Measurements from ENCODE around the gene IL21R.

The IL21R gene

DNA sequence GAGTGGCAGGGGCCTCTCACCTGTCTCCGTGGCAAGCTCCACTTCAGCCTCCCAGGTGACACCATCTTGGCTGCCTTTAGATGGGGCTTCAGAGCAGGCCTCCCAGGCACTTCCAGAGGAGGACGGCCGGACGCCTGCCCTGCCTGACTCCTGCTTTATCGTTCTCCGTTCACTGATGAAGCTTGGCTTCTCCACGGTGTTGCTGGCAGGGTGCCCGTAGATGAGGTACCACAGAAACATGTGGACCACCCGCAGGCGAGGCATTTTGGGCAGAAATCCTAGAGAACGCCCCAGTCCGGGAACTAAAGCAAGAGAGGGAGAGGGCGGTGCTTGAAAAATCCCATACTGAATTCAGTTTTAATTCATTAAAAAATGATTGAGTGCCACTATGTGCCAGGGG, 93.2 kb downstream of the IL21R start:
- no peaks in the 10 kb centered on the region for H3K9me3 ChIP-seq (replicated peaks; ENCODE audit: insufficient read depth, low read length)
- H3K27me3 ChIP-seq (replicated peaks; ENCODE audit: insufficient read depth, low read length), result no peaks in the 10 kb centered on the region
- H3K9me2 ChIP-seq (replicated peaks; ENCODE audit: insufficient read depth, low read length), result no peaks in the 10 kb centered on the region
- H3K27ac ChIP-seq (ENCODE audit: low read length), result no peak overlapping the region
- H3K79me2 ChIP-seq (ENCODE audit: low read length), result no peaks in the 10 kb centered on the region
- H3K9ac ChIP-seq (ENCODE audit: low read length), result no peak overlapping the region
- no peaks in the 10 kb centered on the region for H3K4me1 ChIP-seq (ENCODE audit: low read length)
- H3K4me3 ChIP-seq (ENCODE audit: low read length), result no peak overlapping the region
- no peak overlapping the region for H3K4me2 ChIP-seq (ENCODE audit: low read depth, low read length)
- H2AFZ ChIP-seq (ENCODE audit: low read length), result no peak overlapping the region
- no peak for DNase-seq
- TF ChIP-seq EZH2phosphoT487 (IDR thresholded peaks at IDR 0.05; ENCODE audit: low read length) (no peak), EZH2 (optimal IDR thresholded peaks at IDR 0.05; ENCODE audit: low read depth, low read length) (no peak)
- TF ChIP-seq, protein P1, sequence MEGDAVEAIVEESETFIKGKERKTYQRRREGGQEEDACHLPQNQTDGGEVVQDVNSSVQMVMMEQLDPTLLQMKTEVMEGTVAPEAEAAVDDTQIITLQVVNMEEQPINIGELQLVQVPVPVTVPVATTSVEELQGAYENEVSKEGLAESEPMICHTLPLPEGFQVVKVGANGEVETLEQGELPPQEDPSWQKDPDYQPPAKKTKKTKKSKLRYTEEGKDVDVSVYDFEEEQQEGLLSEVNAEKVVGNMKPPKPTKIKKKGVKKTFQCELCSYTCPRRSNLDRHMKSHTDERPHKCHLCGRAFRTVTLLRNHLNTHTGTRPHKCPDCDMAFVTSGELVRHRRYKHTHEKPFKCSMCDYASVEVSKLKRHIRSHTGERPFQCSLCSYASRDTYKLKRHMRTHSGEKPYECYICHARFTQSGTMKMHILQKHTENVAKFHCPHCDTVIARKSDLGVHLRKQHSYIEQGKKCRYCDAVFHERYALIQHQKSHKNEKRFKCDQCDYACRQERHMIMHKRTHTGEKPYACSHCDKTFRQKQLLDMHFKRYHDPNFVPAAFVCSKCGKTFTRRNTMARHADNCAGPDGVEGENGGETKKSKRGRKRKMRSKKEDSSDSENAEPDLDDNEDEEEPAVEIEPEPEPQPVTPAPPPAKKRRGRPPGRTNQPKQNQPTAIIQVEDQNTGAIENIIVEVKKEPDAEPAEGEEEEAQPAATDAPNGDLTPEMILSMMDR (IDR thresholded peaks at IDR 0.05; ENCODE audit: low read length), result no peak
- H3F3A ChIP-seq (ENCODE audit: insufficient read depth, low read length), result no peaks in the 10 kb centered on the region
- no peaks in the 10 kb centered on the region for H4K20me1 ChIP-seq (ENCODE audit: insufficient read depth, low read length)
- no peaks in the 10 kb centered on the region for H3K36me3 ChIP-seq (replicated peaks; ENCODE audit: insufficient read depth, low read length)

DNA sequence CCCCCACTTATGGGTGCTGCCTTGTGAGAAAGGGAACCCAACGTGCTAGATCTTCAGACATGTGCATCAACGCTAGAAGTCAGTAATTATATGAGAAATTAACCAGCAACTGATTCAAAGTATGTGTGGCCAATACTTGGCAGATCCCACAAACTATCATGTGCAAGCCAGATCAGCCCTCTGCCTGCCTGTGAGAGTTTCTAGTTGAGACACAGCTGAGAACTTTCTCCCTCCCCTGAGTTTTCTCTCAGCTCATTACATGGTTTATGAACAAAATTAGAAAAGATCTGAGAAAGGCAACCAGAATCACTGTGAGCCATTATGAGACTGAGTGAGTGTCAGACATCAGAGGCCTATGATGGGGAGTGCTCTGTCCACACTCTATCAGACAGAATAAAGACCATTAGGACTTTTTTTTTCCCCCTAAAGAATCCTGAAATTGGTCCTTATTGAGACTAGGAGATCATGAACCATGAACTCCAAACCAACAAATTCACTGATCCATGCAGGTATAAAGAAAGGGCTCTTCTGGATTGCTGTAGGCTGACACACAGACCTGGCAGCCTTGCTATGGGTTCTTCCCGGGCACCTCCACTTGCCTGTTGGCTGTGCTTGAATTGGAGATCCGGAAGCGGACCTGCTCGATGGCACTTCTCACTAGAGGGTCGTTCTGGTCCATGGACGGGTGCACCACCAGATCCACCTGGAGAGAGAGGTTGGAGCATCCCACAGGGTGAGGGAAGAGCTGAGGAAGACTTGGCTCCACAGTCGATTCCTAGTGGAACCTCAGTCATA, 96.3 kb downstream of the IL21R start:
- no peak overlapping the region for H3K4me2 ChIP-seq (ENCODE audit: low read depth, low read length)
- H3K27me3 ChIP-seq (replicated peaks; ENCODE audit: insufficient read depth, low read length), result no peaks in the 10 kb centered on the region
- H3K27ac ChIP-seq (ENCODE audit: low read length), result no peak overlapping the region
- H3K4me1 ChIP-seq (ENCODE audit: low read length), result no peaks in the 10 kb centered on the region
- H3K9ac ChIP-seq (ENCODE audit: low read length), result no peak overlapping the region
- no peaks in the 10 kb centered on the region for H3K36me3 ChIP-seq (replicated peaks; ENCODE audit: insufficient read depth, low read length)
- no peaks in the 10 kb centered on the region for H3K9me2 ChIP-seq (replicated peaks; ENCODE audit: insufficient read depth, low read length)
- H3K79me2 ChIP-seq (ENCODE audit: low read length), result no peaks in the 10 kb centered on the region
- no peak overlapping the region for H3K4me3 ChIP-seq (ENCODE audit: low read length)
- no peaks in the 10 kb centered on the region for H3F3A ChIP-seq (ENCODE audit: insufficient read depth, low read length)
- no peak for DNase-seq
- no peaks in the 10 kb centered on the region for H4K20me1 ChIP-seq (ENCODE audit: insufficient read depth, low read length)
- H3K9me3 ChIP-seq (replicated peaks; ENCODE audit: insufficient read depth, low read length), result no peaks in the 10 kb centered on the region
- TF ChIP-seq, protein P1 (IDR thresholded peaks at IDR 0.05; ENCODE audit: low read length), result no peak
- TF ChIP-seq EZH2phosphoT487 (IDR thresholded peaks at IDR 0.05; ENCODE audit: low read length) (no peak), EZH2 (optimal IDR thresholded peaks at IDR 0.05; ENCODE audit: low read depth, low read length) (no peak)
- no peak overlapping the region for H2AFZ ChIP-seq (ENCODE audit: low read length)

DNA sequence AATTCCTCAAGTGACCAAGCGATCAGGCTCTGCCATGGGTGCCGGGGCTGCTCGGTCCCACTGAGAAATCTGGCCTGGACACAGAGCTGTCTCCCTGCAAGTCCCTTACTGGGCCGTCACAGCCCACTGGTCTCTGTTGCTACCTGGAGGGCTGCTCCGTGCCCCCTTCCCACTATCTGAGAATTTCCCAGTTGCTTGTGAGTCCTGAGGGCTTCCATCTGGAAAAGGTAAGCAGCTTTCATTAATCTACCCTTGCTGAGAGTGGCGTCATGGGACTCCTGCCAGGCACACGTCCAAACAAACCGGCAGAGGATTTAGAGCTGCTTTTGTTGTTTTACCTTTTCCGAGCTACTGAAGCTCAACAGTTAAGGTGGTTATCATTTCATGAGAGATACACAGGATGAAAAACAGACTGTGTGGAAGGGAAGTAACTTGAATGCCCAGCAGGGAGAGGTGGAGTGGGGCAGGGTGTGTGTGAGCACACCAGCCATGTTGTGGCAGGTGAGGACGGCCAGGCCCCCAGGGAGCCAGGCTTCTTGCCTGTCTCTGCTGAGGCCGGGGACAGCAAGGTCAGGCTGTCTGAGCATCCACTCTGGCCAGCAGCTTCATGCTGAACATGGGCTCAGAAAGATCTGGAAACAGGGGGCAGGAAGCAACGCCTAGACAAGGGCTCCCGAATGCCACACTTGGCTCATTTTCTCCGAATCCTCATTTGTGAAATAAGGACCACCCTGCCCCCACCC, 97.1 kb downstream of the IL21R start:
- Histone ChIP-seq H3K79me2 (ENCODE audit: low read length) (no peaks in the 10 kb centered on the region), H3K9me2 (replicated peaks; ENCODE audit: insufficient read depth, low read length) (no peaks in the 10 kb centered on the region), H3K36me3 (replicated peaks; ENCODE audit: insufficient read depth, low read length) (no peaks in the 10 kb centered on the region), H3K27ac (ENCODE audit: low read length) (no peak overlapping the region), H3K27me3 (replicated peaks; ENCODE audit: insufficient read depth, low read length) (no peaks in the 10 kb centered on the region), H3K4me3 (ENCODE audit: low read length) (no peak overlapping the region), H3K4me2 (ENCODE audit: low read depth, low read length) (no peak overlapping the region), H3F3A (ENCODE audit: insufficient read depth, low read length) (no peaks in the 10 kb centered on the region), H3K4me1 (ENCODE audit: low read length) (no peaks in the 10 kb centered on the region), H3K9ac (ENCODE audit: low read length) (no peak overlapping the region), H2AFZ (ENCODE audit: low read length) (no peak overlapping the region), H4K20me1 (ENCODE audit: insufficient read depth, low read length) (no peaks in the 10 kb centered on the region), H3K9me3 (replicated peaks; ENCODE audit: insufficient read depth, low read length) (no peaks in the 10 kb centered on the region)
- DNase-seq, result no peak
- TF ChIP-seq EZH2 (optimal IDR thresholded peaks at IDR 0.05; ENCODE audit: low read depth, low read length) (no peak), EZH2phosphoT487 (IDR thresholded peaks at IDR 0.05; ENCODE audit: low read length) (no peak)
- TF ChIP-seq, protein P1 (IDR thresholded peaks at IDR 0.05; ENCODE audit: low read length), result no peak

Data from MM.1S (cell line).